Suppressor macrophage treated with lipopolysaccharide for 1 hour (primary cell): ENCODE results near the gene SERHL2.
"Not testable (repeated sequence)": the region's sequence is repeated elsewhere in the genome, so short reads cannot be mapped to it uniquely, and the experiment has no call there.

Experiments used
- DNase-seq, 3 donors: peaks; one replicate each; pipeline ENCODE4 v3.0.0-alpha.2; 2020 to 2022

SERHL2 gene

GRCh38 chr22:42575996-42576574 lies 22.3 kb downstream of the SERHL2 start:
- DNase-seq: not testable (repeated sequence)

DNA sequence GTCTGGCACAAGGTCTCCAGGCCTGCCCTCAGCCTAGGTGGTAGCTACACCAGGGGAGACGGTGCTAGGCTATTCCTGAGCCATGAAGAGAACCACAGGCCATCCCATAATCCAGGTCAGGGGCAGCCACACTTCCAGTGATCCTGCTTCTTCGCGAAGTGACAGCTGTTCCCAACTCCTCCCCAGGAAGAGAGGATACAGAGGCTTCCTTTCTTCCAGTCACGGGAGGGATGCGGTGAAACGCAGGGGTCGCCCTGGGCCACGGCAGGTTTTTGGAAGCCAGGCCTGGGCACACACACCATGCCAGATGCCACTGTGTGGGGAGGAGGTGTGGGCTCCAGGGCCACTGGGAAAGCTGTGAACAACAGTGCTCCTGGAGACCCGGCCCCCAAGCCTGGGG lies 23.4 kb downstream of the SERHL2 start:
- not testable (repeated sequence) for DNase-seq

- DNase-seq: no peak
Measured at GRCh38 chr22:42577623-42578240, 24.0 kb downstream of the SERHL2 start.

DNA sequence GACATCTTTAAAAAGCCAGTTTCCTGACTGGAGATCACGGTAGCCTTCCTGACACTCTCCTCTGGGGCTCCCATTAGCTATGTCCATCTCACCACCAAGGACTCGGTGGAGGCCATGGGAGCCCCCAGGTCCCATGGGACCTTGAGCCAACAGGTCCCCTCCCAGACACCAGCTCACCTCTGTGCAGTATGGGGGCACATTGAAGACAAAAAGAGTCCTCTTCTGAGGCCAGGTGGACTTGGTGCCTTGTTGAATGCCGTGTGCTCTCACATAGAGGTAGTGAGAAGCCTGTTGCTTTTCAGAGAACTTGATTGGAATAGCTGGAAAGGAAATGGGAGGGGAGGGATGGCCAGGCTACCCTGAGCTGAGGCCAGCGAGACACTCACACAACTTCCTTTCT lies 26.3 kb downstream of the SERHL2 start:
- not testable (repeated sequence) for DNase-seq

- not testable (repeated sequence) for DNase-seq
Measured at GRCh38 chr22:42581194-42581761, 27.5 kb downstream of the SERHL2 start.

- peak; percentile 74 to 90 (median 84) for DNase-seq
Measured at GRCh38 chr22:42581762-42582716, 28.3 kb downstream of the SERHL2 start.

GRCh38 chr22:42582987-42583386 lies 29.2 kb downstream of the SERHL2 start:
- DNase-seq: no peak

DNA sequence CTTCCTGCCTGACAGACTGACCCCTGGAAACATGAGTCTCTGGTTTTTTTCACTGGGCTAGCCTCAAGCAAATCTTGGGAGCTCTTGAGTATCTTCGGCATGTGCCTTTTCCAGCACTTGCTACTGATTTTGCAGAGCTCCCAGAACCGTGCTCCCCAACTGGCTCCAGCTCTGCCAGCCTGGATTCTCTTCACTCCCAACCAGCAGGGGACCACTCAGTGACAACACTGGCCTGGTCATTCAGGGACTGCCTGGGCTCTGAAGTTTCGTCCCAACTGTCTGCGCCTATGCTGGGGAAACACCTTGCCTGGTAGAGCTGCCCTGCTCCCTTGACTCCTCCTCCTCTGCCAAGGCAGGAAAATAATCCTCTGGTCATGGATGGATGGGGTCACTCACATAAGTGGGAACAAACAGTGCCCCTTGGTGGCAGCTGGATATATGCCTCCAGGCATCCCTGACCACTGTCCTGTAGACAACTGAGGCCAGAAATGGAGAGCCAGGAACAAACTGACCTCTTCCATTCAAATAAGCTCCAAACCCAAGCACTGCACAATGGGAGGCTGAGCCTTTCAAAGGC lies 30.7 kb downstream of the SERHL2 start:
- no peak for DNase-seq

DNA sequence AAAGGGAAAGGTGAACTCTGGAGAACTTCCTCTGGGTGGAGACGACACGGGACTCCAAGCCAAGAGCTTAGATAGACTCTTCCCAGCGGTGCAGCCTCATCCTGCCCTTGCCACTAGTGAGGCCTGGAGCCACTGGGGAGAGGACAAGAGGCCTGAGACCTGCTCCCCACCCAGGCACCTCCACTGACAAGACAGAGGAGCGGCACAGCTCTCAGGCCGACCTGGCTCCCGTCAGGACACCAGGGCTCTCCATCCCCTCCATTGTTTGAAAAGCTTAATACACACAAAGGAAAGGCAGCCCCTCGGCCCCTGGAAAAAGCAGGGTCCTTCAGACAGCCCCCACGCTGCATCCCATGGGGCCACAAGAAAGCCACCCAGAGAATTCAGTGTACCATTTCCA lies 31.3 kb downstream of the SERHL2 start:
- DNase-seq: no peak

- peak; percentile 17 to 60 (median 45) for DNase-seq
Measured at GRCh38 chr22:42586381-42586780, 32.6 kb downstream of the SERHL2 start.

- DNase-seq: peak; percentile 73 to 81 (median 80)
Measured at GRCh38 chr22:42587588-42588175, 33.9 kb downstream of the SERHL2 start.

- no peak for DNase-seq
Measured at GRCh38 chr22:42591987-42592386, 38.2 kb downstream of the SERHL2 start.

DNA sequence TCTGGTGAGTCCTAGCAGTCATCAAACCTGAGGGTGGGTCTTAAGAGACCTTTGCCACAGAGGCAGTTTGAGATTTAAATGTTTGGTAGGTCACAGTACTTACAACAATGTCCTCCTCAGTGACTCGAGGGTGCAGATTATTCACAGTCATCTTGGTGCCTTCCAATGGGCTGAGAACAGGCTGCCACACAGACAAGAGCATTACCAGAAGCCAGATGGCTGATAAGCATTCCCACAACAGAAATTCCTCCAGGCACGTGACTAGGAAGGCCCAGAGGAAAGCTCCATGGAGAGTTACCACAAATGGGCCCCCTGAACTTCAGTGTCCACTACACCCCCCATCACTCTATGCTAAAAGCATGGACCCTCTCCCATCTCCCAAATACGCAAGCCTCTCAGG lies 41.7 kb downstream of the SERHL2 start:
- DNase-seq: no peak

DNA sequence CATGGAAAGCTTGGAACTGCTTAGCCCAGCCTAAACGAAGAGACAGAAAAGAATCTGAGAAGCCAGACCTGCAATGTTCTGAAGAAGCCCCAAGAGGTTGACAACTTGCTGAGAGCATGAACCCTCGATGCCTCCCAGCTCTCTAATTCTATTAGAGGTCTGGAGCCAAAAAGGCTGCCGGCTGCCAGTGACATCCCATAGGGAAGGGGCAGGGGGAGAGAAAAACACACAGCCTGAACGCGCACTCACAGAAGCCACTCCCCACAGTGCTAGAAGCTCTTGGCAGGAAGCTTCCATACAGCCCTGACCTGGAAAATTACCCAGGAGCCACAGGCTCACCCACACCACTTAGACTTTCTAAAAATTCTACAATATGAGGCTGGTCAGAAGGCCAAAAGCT lies 42.6 kb downstream of the SERHL2 start:
- DNase-seq: peak in 1 of 3 donors; percentile 6

DNA sequence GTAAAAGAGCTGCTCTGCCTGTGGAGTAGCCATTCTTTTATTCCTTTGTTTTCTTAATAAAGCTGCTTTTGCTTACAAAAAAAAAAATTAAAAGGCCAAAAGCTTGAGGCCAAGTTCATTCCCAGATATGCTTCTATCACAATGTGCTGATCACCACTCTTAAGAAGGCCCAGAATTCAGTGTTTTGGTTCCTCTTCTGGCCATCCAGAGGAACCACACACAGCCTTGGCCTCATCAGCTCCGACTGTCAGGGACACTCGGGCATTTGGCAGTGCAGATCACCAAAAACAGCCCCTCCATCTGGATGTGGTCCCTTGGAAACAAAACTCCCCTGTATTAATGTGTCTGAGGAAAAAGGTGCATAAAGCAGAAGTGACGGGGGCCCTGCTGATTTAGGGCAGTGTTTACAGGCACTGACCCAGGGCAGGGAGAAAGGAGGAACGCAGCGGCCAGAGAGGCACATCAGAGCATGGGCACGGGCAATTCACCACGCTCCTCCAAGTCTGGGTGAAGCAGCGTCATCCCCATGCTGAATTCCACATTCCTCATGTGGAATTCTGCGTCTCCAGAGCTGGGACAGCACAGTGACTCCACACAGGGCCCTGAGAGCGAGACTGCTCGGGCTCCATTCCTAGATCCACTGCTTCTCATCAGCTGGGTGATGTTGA lies 43.2 kb downstream of the SERHL2 start:
- DNase-seq: peak in 1 of 3 donors; percentile 18

DNA sequence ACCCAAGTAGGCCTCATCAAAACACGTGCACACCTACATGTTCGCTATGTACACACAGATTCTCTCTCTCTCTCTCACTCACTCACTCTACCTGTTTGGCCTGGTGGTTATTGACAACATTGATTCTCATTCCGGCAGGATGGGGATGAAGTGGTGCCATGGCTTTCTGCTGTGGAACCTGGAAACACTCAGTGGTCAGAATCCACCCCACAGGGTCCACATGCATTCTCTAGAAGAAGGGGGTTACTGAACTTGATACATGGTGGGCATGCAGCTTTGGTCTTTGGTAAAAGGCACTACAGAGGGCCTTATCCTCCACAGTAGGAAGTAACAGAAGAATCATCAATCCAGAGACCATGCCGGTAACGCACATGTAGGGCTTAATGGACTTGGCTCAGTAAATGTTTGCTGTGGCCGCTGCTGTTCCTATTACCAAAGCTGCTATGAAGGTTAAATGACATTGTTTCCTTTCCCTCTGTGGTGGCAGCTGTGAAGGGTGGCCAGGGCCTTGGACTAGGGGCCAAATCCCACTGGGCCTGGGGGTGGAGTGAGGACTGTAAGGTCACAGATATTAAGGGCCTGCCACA lies 48.2 kb downstream of the SERHL2 start:
- DNase-seq: no peak

DNA sequence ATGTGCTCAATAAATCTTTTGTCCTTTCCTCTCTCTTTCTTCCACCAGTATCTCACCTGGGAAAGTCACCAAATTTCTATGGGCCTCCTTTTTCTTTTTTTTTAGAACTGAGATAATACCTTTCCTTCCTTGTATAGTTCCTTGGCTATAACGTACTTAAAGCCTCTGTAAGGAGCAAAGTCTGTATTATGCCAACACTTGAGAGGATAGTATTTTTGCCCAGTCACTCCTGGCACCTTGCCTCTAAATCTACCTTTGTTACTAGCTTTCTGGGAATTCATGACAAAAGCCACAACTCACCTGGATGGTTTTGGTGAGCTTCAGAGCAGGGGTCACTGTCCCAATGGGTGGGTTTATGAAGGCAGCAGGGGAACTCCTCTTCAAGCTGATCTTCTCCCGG lies 48.7 kb downstream of the SERHL2 start:
- no peak for DNase-seq

GRCh38 chr22:42603427-42603826 lies 49.7 kb downstream of the SERHL2 start:
- no peak for DNase-seq

DNA sequence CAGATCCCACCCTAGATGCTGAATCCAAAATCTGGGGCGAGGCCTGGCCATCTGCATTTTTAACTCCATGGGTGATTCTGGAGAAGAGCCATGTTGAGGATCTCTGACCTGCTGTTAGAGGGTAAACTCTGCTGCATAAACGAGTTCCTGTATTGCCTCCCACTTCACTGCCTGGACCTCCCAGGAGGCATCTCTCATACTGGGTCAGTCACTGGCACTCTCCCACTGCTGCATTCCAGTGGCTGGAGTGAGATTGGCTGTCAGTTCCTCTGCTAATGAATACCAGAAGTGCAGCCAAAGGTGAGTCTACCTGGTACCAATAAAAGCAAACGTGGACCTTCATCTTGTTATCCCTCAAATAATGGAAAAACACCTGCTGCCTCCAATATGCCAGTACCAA lies 50.6 kb downstream of the SERHL2 start:
- DNase-seq: no peak

GRCh38 chr22:42607641-42608040 lies 53.9 kb downstream of the SERHL2 start:
- not testable (repeated sequence) for DNase-seq

- no peak for DNase-seq
Measured at GRCh38 chr22:42608136-42608822, 54.5 kb downstream of the SERHL2 start.
